ENCODE measurements around the gene DNAJC7.
"Not testable (repeated sequence)": the region's sequence is repeated elsewhere in the genome, so short reads cannot be mapped to it uniquely, and the experiment has no call there.

DNAJC7 gene

DNA sequence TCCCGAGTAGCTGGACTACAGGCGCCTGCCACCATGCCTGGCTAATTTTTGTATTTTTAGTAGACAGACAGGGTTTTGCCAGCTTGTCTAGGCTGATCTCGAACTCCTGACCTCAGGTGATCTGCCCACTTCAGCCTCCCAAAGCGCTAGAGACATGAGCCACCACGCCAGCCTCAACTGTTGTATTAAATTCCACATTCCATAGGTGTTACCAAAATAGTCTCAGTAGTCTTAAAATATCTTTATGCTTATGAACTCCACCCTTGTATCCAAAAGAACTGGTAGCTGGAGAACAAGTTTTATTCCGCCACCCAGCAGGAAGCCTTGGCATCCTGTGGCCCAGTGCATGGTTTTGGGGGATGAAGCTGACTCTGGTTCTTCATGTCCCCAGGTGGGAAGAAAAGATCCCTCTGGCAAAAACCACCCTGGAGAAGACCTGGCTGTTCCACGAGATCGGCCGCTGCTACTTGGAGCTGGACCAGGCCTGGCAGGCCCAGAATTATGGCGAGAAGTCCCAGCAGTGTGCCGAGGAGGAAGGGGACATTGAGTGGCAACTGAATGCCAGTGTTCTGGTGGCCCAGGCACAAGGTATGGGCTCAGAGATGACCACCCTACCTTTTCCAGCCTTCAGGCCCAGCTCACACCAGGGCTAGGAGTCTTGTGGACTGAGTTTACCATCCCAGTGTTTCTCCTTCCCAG is 68.3 kb downstream of the DNAJC7 start:
- no peak for DNase-seq

GRCh38 chr17:41944943-41945342 is 72.3 kb downstream of the DNAJC7 start:
- DNase-seq = no peak

DNA sequence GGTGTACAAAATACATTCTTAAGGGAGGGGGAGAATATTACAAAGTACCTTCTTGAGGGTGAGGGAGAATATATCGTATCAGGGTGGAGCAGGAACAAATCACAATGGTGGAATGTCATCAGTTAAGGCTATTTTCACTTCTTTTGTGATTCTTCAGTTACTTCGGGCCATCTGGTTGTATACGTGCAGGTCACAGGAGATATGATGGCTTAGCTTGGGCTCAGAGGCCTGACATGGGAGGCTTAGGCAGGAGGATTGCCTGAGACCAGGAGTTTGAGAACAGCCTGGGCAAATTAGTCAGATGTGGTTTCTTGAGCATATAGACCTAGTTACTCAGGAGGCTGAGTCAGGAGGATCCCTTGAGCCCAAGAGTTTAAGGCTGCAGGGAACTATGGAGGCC is 73.7 kb downstream of the DNAJC7 start:
- no peak for DNase-seq

- no peak for DNase-seq
Observed at GRCh38 chr17:41942626-41943373, 74.4 kb downstream of the DNAJC7 start.

DNA sequence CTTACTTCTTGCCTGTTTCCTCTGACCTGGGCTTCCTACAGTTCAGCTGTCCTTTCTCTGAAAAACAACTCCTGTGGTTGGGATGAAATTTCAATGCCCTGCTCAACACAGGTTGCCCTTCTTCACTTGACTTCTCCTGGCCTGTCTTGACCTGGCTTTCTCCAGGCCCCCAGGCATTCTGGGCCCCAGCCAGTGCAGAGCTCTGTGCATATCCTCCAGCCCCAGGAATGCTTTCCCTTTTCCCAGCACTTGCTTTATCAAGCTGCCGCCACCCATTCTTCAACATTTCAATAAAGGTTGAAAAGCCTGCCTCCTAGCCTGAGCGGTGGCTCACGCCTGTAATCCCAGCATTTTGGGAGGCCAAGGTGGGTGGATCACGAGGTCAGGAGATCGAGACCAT is 76.1 kb downstream of the DNAJC7 start:
- no peak for DNase-seq

DNA sequence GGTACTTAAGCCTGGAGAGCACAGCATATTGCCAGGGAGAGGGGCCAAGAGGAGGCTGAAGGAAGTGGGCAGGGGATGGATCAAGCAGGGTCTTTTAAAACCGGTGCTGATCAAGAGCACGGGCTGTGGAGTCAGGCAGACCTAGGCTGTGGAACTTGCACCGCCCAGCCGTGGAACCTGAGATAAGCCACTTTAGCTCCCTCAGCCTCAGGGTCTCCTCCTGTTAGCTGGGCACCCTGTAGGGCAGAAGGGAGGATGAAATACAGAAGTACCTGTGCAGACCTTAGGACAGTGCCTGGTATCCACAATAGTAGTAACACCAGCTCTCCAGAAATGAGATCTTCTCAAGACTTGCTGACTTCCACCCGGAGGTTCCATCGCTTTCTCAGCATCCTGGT is 77.5 kb downstream of the DNAJC7 start:
- DNase-seq = no peak

GRCh38 chr17:41939044-41939692 is 78.1 kb downstream of the DNAJC7 start:
- DNase-seq = no peak

DNA sequence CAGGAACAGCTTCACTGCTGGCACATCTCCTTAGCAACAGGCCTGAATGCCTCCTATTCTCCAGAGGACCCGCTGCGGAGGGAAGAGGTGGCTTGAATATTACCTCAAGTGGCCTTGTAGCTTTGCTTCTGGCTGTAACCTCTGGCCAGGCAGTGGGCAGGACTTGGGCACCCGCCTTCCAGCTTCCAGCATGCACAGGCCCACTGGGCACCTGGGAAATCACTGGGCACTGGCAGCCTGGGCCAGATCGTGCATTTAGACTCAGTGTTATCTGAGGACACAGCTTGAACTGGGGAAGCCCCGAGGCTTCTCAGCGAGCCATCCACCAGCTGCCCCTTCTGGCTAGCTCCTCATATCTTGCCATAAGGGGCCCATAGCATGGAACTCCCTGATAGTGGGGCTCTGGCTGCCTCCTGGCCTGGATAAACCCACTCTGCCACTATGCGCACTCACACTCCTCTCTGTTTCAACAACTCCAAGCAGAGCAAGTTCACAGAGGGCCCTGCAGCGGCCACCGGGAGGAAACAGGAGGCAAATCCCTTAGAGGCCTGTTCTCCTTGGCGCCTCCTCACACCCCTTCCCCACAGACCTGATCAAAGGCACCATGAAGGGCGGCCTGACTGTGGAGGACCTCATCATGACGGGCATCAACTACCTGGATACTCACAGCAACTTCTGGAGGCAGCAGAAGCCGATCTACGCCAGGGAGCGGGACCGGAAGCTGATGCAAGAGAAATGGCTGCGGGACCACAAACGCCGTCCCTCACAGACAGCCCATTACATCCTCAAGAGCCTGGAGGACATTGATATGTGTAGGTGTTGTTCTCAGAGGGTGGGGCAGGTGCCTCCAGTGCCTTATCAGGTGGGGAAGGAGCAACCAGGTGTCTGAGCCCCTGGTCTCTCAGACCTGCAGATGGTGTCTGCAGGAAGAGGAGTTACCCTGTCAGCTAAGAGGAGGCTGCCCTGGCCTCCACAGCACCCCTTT is 79.0 kb downstream of the DNAJC7 start:
- no peak for DNase-seq

DNA sequence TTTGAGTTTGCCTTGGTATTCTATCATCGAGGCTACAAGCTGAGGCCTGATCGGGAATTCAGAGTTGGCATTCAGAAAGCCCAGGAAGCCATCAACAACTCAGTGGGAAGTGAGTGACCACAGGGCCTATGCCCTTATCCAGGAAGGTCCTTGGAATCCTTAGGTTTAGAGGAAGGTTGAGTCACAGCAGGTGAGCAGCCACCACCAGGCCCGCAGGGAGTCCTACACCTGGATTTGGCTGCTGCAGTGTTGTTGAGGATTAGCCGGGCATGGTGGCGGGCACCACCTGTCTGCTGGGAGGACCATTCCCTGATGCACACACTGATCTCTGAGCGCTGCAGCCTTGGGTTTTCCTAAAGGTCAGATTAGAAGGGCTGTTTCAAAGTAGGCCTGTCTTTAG is 81.6 kb downstream of the DNAJC7 start:
- no peak for DNase-seq

GRCh38 chr17:41932816-41933389 is 84.3 kb downstream of the DNAJC7 start:
- peak; percentile 11 for DNase-seq

GRCh38 chr17:41931715-41932114 is 85.5 kb downstream of the DNAJC7 start:
- not testable (repeated sequence) for DNase-seq

- not testable (repeated sequence) for DNase-seq
Observed at GRCh38 chr17:41930833-41931156, 86.4 kb downstream of the DNAJC7 start.

DNA sequence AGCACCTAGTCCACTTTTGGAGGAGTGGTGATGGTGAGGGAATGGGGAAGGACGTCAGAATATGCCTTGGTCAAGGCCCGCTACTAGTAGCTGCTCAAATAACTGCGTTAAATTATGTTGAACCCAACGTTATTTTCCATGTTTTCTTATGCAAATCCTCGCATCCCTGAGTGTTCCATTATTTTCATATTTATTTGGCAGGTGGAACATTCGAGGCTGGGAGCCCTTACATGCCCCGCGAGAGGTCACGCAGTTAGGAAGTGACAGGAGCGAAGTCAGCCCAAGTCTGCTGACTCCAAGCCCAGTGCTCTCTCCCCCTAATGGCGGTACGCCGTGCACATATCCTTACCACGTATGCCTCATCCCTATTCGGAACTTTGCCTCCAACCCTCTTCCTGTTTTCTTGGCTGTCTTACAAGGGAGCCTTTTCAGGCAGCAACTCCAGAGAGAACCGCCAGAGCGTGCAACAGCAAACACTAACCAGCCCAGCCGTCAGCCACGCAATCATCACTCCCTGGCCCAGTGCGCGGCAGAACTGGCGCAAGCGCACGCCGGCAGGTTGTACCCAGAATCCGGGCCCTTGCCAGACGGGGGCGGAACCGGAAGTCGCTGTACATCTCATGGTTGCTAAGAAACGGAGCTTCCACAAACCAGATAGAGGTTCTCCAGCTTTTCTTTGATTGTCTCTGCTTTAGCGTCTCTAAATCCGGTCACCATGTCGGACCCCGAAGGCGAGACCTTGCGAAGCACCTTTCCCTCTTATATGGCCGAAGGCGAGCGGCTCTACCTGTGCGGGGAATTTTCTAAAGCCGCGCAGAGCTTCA is 87.0 kb downstream of the DNAJC7 start, which contains the start of gene ODAD4:
Gene ODAD4 (plus strand): TSS at position 609 of the 824 bp plus-strand sequence. CDS start 107 bp downstream, at position 716.
- peak; percentile 96 for DNase-seq

GRCh38 chr17:41928693-41929251 is 88.5 kb downstream of the DNAJC7 start:
- DNase-seq = no peak
